ENCODE measurements around the gene DCUN1D2. TPM values are rescaled to one million over a fixed set of nuclear protein-coding genes. Genes with fewer than 3 reads are reported as not detected.

DCUN1D2 gene
- total RNA-seq, 1 donor from 2014 or later = 12.9 TPM

- H3K36me3 ChIP-seq (ENCODE audit: control insufficient read depth, insufficient read depth, low read length) = no peaks in the 10 kb centered on the region
Observed at GRCh38 chr13:113428469-113428865, 62.0 kb downstream of the DCUN1D2 start.

DNA sequence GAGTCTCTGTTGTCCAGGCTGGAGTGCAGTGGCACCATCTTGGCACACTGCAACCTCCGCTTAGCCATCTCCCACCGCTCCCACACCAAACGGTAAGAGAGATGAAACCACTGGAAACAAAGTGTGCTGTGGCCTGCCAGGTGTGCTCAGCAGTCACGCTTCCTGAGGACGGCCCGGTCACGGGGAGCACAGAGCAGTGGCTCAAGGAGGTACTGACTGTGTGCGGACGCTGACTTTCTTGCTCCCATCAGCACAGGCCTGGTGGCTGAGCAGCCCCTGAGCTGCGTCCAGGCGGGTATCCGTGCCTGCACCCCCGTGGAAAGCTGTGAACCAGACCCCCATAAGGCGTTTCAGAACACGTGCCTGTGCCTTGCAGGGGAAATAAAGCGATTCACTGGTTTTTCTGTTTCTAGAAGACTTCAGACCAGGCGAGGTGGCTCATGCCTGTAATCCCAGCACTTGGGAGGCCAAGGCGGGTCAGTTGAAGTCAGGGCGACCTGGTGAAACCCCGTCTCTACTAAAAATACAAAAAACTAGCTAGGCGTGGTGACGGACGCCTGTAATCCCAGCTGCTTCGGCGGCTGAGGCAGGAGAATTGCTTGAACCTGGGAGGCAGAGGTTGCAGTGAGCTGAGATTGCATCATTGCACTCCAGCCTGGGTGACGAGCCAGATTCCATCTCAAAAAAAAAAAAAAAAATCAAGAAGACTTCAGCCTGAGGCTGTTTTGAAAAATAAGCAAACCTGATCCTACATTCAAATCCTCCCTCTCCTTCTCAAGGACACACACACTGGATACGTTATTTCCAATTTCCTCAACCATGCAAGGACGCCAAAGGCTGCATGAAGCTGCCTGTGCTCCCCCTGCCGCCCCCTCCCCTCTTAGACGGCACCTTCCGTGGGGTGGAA is 62.7 kb downstream of the DCUN1D2 start:
- Histone ChIP-seq H3K27me3 (ENCODE audit: control insufficient read depth, insufficient read depth, low read length) (no peaks in the 10 kb centered on the region), H3K4me3 (ENCODE audit: low read depth, low read length) (no peak overlapping the region), H3K36me3 (ENCODE audit: control insufficient read depth, insufficient read depth, low read length) (no peaks in the 10 kb centered on the region)
- TF ChIP-seq, protein P1, sequence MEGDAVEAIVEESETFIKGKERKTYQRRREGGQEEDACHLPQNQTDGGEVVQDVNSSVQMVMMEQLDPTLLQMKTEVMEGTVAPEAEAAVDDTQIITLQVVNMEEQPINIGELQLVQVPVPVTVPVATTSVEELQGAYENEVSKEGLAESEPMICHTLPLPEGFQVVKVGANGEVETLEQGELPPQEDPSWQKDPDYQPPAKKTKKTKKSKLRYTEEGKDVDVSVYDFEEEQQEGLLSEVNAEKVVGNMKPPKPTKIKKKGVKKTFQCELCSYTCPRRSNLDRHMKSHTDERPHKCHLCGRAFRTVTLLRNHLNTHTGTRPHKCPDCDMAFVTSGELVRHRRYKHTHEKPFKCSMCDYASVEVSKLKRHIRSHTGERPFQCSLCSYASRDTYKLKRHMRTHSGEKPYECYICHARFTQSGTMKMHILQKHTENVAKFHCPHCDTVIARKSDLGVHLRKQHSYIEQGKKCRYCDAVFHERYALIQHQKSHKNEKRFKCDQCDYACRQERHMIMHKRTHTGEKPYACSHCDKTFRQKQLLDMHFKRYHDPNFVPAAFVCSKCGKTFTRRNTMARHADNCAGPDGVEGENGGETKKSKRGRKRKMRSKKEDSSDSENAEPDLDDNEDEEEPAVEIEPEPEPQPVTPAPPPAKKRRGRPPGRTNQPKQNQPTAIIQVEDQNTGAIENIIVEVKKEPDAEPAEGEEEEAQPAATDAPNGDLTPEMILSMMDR (IDR thresholded peaks at IDR 0.05; ENCODE audit: insufficient read depth, low read length, poor library complexity, severe bottlenecking) = no peak
- no peak for DNase-seq (ENCODE audit: low read depth)

More at GRCh38 chr13:113428469-113428865, 62.0 kb downstream of the DCUN1D2 start:
- DNase-seq (ENCODE audit: low read depth) = no peak
- Histone ChIP-seq H3K4me3 (ENCODE audit: low read depth, low read length) (no peak overlapping the region), H3K27me3 (ENCODE audit: control insufficient read depth, insufficient read depth, low read length) (no peaks in the 10 kb centered on the region)
- TF ChIP-seq, protein P1 (IDR thresholded peaks at IDR 0.05; ENCODE audit: insufficient read depth, low read length, poor library complexity, severe bottlenecking) = no peak

DNA sequence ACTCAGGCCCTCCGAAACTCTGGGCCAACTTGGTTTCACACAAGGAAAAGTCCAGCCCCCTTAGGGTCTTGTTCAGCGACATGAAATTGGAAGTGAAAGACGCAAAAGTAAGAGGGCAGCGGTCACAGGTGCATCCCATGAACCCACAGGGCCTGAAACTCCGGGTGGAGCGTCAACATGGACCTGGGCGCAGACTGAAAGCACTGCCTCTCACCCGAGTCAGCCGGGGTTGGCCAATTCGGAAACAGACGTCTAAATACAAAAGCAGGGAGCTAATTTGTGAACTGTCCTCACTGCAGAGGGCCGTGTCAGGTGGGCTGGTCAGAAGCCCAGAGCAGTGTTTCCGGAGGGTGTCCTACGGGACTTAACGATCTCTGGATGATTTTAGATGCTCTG is 63.9 kb downstream of the DCUN1D2 start:
- Histone ChIP-seq H3K27me3 (ENCODE audit: control insufficient read depth, insufficient read depth, low read length) (peaks cover 2% of the 10 kb centered on the region), H3K4me3 (ENCODE audit: low read depth, low read length) (no peak overlapping the region), H3K36me3 (ENCODE audit: control insufficient read depth, insufficient read depth, low read length) (no peaks in the 10 kb centered on the region)
- no peak for DNase-seq (ENCODE audit: low read depth)
- TF ChIP-seq, protein P1 (IDR thresholded peaks at IDR 0.05; ENCODE audit: insufficient read depth, low read length, poor library complexity, severe bottlenecking) = no peak

DNA sequence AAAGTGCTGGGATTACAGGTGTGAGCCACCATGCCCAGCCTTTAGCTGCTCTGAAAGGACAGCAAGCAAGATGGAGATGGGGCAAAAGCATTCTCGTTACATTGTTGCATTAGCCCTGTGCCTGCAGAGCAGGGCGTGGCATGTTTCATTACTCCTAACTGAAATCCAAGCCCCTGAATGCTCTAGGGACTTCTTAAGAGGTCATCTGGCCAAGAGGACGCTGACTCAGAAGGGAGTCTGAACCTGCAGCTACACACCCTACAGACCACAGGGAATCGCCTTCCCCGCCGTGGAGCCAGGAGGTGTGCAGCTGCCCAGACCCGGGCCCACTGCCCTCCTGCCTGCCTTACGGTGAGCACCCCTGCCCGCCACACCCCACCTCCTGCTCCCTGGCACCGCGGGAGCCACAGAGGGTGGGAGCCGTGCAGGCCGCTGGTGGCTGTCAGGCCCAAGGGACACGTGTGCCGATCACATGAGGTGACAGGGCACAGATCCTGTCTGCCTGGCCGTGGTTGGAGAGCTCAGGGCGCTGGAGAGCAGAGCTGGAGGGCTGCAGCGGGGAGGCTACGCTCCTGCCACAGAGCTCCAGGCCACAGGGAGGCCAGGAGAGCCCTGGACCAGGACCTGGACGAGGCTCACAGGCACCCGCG is 64.4 kb downstream of the DCUN1D2 start:
- TF ChIP-seq, protein P1 (IDR thresholded peaks at IDR 0.05; ENCODE audit: insufficient read depth, low read length, poor library complexity, severe bottlenecking) = no peak
- no peak overlapping the region for H3K4me3 ChIP-seq (ENCODE audit: low read depth, low read length)
- no peak for DNase-seq (ENCODE audit: low read depth)
- H3K36me3 ChIP-seq (ENCODE audit: control insufficient read depth, insufficient read depth, low read length) = no peaks in the 10 kb centered on the region
- H3K27me3 ChIP-seq (ENCODE audit: control insufficient read depth, insufficient read depth, low read length) = peaks cover 2% of the 10 kb centered on the region

- DNase-seq (ENCODE audit: low read depth) = no peak
- Histone ChIP-seq H3K36me3 (ENCODE audit: control insufficient read depth, insufficient read depth, low read length) (no peaks in the 10 kb centered on the region), H3K4me3 (ENCODE audit: low read depth, low read length) (no peak overlapping the region), H3K27me3 (ENCODE audit: control insufficient read depth, insufficient read depth, low read length) (peaks cover 2% of the 10 kb centered on the region)
- TF ChIP-seq, protein P1 (IDR thresholded peaks at IDR 0.05; ENCODE audit: insufficient read depth, low read length, poor library complexity, severe bottlenecking) = no peak
Observed at GRCh38 chr13:113423520-113424163, 66.9 kb downstream of the DCUN1D2 start.

Measured in kidney epithelial cell (primary cell).